HG03108 (cell line): ENCODE measurements around the gene HEXA.
A peak's percentile ranks its signal among the peaks of the same experiment; 100 is the strongest.
"Not testable (repeated sequence)": the region's sequence is repeated elsewhere in the genome, so short reads cannot be mapped to it uniquely, and the experiment has no call there.

ENCODE experiments used
- ATAC-seq: cut with Tn5 transposase; IDR thresholded peaks from one replicate; pipeline ENCODE4 v1.9.1; 2021; ENCODE audit warnings: moderate library complexity; ENCODE audit not compliant: unreplicated experiment

Gene HEXA

DNA sequence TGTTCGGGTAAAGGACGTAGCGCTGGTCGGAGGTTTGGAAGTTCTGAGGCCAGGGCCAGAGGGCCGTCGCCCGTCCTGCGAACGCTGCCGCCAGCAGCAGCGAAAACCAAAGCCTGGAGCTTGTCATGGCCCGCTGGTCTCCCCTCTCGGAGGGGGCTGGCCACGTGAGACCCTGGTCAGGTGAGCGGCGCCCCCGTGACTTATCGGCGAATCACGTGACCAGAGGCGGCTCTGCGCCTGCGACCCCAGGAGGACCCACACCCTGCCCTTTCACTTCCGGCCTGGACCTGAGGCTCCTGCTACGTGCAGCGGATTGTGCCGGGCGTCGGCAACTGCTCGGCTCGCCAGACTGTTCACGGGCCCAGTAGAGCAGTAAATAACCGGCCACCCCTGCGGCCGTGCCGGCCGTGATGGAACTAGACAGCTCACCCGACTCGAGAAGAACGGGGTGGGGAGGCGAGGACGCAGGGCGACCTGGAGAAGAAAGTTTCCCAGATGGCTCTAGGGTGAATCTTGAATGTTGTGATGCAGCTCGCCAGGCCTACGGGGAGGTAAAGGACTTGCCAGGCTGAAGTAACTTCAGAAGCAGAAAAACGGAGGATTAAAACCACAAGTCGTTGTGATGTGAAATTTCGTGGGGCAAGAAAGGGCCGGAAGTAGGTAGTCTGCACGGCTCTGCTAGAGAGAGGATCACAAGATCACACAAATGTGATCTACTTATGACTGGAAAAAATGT, at the start of gene HEXA:
Gene HEXA, minus strand, starts transcription at position 169 of the 736 bp plus-strand sequence. Its CDS starts 42 bp downstream, at position 127.
- ATAC-seq, result peak; percentile 80

DNA sequence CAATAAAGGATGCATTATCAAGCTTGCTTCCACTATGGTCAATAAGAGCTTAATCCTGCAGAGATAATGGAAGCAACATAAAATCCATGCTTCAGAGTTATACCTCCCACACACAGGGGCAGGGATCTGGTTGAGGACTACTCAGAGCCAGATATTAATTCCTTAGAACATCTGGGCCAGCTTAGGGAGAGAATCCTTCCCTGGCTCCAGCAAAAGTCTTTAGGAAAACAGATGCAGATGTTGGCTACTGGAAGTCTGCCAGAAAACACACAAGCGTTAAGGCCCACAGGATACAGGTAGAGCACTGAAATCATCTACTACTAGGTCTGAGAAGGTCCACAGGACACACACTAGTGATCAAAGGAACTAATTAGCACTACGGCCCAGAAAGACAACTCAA, 47.4 kb upstream of the HEXA start:
- no peak for ATAC-seq

DNA sequence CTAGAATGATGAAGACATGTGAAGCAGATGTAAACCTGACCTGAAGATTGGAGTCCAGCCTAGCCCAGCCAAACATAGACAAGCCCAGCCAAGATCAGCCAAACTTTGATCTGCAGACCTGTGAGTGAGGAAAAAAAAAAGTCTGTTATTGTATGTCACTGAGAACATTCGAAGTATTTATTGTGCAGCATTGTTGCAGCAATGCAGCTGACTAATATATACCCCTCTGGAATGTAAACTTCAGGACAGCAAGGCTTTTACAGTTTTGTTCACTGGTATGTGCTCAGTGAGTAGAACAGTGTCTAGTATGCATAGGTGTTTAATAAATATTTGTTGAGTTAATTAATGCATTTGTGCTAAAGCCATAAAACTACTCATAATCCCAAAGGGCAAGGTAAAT, 45.7 kb upstream of the HEXA start:
- ATAC-seq, result no peak

DNA sequence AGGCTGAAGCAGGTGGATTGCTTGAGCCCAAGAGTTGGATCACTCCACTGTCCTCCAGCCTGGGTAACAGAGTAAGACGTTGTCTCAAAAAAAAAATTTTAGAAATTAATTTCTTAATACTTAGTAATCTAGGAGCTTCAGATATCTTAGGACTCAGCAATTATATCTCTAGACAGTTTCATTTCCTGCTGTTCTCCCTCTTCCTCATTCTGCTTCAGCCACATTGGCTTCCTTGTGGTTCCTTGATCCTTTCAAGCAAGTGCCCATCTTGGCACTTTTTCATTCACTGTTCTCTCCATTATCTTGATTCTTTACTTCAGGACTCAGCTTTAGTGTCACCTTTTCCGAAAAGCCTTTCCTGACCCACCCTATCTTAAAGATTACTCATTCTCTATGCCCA, 44.8 kb upstream of the HEXA start:
- no peak for ATAC-seq

DNA sequence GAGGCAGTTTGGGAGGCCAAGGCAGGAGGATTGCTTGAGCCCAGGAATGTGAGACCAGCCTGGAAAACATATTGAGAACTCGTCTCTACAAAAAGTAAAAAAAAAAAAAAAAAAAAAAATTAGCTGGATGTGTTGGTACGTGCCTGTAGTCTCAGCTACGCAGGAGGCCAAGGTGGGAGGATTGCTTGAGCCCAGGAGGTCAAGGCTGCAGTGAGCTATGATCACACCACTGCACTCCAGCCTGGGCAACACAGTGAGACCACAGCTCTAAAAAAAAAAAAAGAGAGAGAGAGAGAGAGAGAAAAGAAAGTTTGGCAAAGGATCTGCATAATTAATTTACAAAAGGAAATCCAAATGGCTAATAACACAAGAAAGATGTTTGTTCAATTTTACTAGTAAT, 44.0 kb upstream of the HEXA start:
- ATAC-seq, result not testable (repeated sequence)

DNA sequence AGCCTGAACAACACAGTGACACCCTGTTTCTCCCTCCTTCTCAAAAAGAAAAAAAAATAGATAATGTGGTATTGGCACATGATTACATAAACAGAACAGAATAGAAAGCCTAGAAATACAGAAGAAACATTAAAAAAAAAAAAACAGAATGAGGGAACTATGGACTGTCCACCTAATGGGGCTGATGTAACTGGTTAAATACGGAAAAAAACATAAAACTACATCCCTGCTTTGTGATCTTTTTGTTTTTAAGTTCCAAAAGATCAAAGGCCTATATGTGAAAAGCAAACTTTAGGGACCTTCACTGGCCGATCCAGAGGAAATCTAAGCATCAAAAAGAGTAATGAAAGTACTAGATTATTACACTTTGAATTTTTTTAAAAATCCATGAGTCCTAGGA, 39.5 kb upstream of the HEXA start:
- ATAC-seq, result no peak

DNA sequence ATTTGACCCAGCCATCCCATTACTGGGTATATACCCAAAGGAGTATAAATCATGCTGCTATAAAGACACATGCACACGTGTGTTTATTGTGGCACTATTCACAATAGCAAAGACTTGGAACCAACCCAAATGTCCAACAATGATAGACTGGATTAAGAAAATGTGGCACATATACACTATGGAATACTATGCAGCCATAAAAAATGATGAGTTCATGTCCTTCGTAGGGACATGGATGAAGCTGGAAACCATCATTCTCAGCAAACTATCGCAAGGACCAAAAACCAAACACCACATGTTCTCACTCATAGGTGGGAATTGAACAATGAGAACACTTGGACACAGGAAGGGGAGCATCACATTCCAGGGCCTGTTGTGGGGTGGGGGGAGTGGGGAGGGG, 37.5 kb upstream of the HEXA start:
- not testable (repeated sequence) for ATAC-seq

DNA sequence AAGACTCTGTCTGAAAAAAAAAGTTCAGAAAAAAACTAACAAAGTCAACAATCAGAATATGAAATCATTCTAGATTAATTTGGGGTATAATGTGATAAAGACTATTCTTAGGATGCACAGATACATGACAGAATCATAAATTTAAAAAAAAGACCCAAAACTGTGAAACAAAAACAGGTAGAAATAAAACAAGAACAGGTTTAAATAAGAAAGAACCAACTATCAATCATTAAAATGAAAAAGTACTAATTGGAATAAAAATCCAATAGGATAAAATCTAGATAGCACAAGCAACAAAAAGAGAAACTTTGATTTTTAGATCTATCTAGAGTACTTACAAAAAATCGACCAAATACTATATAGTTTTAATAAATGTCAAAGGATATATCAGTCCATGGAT, 35.7 kb upstream of the HEXA start:
- ATAC-seq, result no peak

DNA sequence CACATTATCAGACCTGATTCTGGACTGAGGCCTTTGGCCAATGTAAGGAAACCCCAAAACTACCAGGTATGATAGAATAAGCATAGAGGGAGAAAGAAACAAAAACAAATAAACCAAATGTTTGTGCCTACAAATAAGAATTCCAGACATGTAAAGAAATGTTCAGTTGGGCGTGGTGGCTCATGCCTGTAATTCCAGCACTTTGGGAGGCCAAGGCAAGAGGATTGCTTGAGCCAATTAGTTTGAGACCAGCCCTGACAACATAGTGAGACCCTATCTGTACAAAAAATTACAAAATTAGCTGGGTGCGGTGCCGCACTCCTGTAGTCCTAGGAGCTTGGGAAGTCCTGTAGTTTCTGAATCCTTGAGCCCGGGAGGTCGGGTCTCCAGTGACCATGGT, 35.3 kb upstream of the HEXA start:
- no peak for ATAC-seq

DNA sequence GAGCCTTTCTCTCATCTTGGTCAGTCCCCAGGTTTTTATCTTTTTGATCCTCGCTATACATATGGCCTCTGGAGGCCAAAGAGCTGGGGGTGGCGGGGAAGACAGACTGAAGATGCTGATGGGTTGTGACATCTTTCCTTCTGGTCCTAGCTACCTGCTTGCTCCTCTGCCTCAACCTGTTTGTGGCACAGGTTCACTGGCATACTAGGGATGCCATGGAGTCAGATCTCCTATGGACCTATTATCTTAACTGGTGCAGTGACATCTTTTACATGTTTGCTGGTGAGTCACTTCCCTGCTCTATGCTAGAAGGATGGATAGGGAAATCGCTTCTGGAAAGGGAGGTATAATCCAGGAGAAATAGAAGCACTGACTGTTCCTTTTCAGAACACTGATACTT, 31.1 kb upstream of the HEXA start:
- no peak for ATAC-seq

DNA sequence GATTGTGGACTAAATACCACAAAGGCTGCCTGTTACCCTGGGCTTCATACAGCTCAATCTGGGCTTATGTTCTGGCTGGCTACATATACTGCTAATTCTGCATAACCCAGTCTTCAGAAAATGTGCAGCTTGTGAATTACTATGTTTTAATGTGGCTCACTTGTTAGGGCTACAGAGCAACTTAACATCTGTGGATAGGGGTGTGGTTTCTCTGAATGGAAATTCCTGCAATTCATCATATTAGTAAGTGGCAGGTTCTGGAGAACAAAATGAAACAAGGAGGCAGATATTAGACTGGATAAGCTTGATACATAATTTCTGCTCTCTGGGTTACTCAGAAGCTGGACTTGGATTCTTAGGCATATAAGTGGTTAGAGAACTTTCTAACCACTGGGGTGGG, 29.0 kb upstream of the HEXA start:
- ATAC-seq, result no peak

DNA sequence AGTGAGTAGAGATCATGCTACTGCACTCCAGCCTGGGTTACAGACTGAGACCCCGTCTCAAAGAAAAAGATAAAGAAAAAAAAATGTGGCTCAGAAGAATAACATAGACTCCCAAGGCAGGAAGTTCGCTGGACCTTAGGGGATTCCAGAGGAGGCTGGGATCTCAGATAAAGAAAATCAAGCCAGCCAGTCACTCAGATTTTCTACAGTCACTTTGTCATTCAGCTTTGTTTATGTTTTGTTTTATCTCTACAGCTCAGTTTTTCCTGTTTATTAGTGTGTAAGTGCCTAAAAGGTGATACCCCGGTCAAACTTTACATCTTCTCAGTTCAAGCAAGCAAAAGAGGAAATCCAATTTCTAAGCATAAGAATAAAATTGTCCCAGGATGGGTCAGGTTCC, 28.5 kb upstream of the HEXA start:
- ATAC-seq, result no peak

DNA sequence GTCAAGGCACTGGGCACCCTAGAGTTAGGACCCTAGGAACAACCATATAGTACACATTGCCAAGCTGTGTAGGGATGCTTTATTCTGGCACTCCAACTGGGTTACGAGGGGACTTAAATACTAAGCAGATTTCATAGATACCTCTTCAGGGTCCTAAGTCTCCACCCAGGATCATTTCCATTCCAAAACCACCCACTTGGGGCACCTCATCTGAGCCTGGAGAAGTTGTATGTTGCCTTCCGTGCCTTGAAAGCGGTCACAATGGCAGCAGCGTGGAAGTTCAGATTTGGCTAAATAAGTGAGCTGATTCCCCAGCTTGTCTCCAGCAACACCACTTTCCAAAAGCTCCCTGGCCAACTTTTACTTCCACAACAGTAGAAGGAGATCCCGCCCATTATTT, 26.9 kb upstream of the HEXA start:
- no peak for ATAC-seq

DNA sequence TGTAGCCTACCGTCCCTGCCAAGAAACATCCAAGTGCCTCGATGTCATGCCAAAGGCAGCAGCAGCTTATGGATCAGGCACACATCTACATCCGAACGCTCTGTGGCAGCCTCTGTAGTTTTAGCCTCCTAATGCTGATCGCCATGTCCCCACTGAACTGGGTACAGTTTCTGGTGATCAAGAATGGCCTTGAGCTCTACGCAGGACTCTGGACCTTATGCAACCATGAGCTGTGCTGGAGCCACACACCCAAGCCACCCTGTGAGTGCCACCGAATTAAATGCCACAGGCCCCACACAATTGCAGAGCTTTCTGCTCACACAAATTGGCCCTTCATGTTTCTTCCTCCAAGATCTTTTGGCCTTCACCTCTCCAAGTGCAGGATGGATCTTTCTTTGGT, 22.8 kb upstream of the HEXA start:
- no peak for ATAC-seq

DNA sequence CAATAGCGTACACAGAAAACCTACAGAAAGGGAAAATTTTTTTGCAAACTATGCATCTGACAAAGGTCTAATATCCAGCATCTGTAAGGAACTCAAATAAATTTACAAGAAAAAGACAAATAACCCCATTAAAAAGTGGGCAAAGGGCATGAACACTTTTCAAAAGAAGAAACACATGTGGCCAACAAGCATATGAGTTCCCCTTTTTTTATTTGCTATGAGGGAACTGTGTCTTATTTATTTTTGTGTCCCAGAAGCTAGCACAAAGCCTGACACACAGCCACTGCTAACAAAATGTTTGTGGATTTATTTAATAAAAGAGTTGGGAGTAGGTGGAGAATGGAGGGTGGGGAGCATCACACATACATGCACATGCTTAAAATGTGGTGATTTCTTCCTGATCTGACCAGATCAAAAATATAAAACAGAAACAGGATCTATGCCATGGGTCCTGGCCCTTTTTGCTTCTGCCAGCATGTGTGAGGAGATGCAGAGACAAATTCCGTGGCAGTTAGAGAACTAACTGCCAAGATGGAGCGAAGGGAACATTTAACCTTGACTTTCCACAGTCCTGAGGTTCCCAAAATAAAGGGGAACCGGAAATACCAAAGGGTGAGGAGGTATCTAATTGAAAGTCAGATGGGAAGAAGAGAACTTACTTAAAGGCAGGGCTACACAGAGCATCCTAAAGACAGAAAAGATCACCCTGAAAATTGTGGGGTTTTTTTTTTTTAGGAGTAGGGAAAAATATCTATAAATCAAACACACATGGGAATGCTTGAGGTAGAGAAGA, 22.2 kb upstream of the HEXA start, which contains the start of gene TMEM202:
Gene TMEM202, plus strand, starts transcription at position 510 of the 793 bp plus-strand sequence. Its CDS starts 22 bp downstream, at position 532.
- ATAC-seq, result no peak

DNA sequence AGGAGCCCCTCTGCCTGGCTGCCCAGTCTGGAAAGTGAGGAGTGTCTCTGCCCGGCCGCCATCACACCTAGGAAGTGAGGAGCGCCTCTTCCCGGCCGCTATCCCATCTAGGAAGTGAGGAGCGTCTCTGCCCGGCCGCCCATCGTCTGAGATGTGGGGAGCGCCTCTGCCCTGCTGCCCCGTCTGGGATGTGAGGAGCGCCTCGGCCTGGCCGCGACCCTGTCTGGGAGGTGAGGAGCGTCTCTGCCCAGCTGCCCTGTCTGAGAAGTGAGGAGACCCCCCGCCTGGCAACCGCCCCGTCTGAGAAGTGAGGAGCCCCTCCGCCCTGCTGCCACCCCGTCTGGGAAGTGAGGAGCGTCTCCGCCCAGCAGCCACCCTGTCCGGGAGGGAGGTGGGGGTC, 20.5 kb upstream of the HEXA start:
- not testable (repeated sequence) for ATAC-seq

DNA sequence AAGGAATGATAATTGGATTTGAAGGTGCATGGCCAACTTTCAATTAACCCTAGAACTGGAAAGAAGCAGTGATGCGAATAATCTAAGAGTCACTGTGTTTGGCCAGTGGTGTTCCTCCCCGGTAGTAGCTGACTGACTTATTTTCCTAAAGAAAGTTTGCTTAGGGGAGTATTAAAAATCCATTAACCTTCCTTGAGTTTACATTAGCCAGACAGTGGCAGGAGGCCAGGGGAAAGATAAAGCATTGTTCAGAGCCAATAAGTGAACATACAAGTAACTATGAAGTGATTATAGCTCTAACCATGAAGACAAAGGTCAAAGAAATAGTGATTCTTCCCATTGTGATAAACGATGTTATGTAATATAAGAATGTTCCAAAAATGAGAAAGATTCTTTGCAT, 13.4 kb upstream of the HEXA start:
- no peak for ATAC-seq

DNA sequence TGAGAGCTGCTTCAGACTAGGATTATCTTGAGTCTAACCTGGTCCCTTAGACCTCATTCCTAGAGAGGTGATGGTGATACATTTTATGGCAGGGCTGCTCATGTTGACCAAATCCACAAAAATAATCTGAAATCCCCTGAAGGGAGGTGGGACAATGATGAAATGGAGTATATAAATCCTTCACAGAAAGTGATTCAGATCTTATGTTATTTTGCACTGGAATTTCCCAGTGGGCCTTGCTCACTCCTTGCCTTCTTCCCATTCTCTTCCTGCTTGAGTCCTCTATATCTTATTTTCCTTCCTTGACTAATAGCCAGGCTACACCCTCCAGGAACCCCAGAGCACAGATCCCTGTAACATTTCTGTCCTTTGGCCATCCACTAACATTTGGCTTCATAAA, 11.9 kb upstream of the HEXA start:
- no peak for ATAC-seq

DNA sequence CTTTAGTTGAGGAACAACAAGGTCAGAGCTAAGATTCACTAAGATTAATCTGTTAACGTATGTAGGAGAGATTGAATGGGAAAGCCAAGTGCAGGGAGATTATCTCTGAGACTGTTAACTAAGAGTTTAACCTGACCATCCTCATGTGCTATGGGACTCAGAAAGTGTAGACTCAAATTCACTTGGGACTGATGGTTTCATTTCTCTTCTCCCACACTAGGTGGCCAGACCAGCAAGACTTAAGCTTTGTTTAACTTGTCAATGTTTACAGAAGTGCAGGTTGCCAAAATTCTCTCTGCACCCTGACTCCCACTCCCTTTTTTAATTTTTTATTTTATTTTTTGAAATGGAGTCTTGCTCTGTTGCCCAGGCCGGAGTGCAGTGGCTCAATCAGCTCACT, 6.3 kb upstream of the HEXA start:
- no peak for ATAC-seq

DNA sequence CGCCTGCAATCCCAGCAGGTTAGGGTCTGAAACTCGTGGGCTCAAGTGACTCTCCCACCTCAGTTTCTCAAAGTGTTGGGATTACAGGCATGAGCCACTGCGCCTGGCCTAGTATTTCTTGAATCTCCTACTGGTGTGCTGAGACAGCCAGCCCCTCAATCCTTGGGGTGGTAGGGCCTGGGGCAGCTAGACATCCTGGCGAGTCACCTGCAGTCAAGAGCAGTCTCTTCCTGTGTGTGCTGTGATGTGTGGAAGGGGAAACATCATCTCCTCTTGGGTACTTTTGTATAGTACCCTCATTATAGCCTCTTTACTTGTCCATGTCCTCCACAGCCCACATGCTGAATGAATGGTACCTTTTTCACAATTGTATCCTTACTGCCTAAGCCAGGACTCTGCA, 4.9 kb upstream of the HEXA start:
- no peak for ATAC-seq

DNA sequence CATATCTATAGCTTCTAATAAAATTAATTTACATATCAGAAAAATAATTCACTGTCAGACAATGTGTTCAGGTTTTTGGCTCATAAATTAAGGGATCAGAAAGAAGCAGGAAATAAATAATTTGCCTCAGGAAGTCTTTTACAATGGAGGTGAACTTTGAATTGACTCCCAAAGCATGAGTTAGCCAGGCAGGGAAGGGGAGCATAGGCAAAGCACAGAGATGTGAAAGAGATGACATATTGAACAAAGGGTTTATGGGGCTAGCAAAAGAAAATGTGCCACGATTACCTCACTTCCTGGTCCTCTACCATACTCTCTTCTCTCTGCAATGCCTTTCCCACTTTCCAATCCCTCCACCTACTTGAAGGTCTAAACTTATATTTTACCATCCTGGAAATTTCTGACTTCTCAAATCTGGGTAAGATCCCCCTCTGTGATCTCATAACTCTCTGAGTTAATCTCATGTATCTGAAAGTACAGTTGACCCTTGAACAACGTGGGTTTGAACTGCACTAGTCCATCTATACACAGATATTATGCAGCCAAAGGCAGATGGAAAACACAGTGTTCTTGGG, 4.1 kb upstream of the HEXA start:
- no peak for ATAC-seq

DNA sequence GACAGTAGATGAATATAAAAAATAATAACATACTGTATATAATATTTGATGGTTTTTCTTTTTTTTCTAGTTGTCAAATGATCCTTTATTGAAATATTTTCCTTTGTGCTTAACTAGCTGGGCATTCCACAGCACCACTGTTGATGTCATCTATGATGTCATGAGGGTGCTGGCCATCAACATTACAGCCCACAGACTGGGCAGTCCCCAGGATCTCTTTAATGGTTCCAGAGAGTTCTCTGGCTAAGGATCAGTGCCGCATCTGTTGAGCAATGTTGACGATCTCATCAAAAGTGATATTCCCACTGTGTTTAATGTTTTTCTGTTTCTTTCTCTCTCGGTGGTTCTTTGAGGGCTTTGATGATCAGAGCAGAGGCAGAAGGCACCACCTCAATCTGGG, 3.3 kb upstream of the HEXA start:
- not testable (repeated sequence) for ATAC-seq
